ENCODE results near the gene CSNK1A1.

The CSNK1A1 gene

DNA sequence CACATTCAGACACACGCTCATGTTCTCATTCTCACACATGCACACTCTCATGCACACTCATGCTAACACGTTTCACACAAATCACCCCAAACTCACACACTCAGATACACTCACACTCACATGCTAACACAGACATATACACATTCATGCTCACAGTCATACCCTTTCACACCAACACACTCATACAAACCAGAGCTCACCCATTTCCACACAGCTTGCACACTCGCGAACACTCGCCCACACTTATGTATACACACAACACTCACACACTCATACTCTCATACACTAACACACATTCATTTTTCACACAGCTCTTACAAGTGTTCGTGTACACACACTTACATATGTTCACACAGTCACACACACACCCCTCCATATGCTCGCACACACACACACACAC, 108.0 kb downstream of the CSNK1A1 start:
- DNase-seq (ENCODE audit: insufficient read length, low spot score) = no peak
- no peak for FAIRE-seq

DNA sequence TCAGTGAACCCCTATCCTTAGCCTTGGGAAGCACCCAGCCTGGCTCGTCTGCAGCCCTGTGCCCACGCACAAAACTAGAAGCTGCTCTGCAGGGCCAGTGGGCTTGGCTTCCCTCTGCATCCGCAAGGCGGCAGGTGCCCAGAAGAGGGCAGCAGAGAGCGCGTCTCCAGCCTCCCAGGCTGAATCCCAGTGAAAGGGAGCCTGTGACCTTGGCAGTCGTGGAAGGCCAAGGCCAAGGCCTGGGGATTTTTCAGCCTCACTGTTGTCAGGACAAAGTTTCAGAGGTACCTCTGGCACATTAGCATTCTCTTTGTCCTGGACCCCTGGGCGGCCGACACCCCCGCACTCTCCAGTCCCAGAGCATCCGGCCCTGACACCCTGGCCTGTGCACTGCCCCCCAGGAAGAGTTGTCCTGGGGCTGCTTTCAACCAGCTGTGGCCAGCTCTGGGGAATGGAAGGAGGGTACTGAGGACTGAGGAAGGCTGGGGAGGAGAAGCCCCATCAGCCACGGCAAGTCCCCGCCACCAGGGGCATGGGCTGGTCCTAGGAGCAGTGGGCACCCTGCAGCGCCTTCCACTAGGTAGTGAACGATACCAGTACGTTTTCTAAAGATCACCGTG, 108.6 kb downstream of the CSNK1A1 start:
- DNase-seq (ENCODE audit: insufficient read length, low spot score) (peak; percentile 87), FAIRE-seq (peak; percentile 20)
